ENCODE data around the gene HERPUD1.
"Not testable (repeated sequence)": the region's sequence is repeated elsewhere in the genome, so short reads cannot be mapped to it uniquely, and the experiment has no call there.

The HERPUD1 gene

DNA sequence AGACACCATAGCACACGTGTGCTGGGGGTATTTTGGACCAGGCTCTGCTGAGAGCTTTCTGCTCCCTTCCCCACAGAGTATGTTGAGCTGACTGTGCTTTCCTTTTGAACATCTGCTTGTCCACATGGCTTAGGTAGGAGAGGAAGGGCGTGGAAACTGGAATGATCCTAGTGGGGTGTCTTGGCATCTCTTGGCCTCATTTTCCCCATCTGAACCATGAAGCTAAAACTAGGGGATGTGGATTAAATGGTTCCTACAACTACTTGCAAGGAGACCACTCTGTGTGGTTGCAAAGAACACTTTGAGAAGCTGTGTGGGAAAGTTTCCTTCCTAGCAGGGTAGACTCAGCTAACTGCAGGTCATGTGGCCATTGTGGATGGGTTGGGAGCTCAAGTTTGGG lies 50.8 kb downstream of the HERPUD1 start:
- DNase-seq (ENCODE audit: low read depth): no peak

DNA sequence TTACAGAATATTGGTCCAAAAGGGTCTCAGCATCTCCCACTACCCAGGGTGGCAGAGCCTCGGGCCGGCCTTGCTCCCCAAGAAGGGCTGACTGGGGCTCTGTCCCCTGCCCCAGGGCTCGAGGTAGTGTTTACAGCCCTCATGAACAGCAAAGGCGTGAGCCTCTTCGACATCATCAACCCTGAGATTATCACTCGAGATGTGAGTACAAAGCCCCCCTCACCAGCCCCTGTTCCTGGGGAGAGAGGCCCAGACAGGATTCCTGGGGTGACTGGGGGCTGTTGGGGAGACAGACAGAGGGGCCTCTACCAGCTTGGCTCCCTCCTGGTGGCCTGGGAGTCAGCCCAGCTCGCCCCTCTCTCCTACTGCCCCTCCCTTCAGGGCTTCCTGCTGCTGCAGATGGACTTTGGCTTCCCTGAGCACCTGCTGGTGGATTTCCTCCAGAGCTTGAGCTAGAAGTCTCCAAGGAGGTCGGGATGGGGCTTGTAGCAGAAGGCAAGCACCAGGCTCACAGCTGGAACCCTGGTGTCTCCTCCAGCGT lies 51.3 kb downstream of the HERPUD1 start:
- no peak for DNase-seq (ENCODE audit: low read depth)

DNA sequence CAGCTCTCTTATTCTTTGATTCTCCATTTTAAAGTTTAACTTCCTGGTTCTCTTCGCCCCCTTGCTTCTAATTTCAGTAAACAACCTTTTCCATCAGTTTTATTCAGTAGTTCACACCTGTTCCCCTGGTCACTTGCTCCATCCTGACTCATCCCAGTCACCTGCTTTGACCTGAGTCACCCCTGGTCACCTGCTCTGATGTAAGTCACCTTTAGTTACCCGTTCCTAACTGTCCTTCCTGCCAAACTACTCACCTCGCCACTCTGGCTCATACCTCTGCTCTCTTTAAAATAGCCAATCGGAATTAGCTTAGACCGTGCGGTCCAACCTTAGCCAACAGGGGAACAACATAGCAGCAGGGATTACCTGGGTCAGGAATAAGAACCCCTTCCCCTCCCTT lies 52.7 kb downstream of the HERPUD1 start:
- no peak for DNase-seq (ENCODE audit: low read depth)

DNA sequence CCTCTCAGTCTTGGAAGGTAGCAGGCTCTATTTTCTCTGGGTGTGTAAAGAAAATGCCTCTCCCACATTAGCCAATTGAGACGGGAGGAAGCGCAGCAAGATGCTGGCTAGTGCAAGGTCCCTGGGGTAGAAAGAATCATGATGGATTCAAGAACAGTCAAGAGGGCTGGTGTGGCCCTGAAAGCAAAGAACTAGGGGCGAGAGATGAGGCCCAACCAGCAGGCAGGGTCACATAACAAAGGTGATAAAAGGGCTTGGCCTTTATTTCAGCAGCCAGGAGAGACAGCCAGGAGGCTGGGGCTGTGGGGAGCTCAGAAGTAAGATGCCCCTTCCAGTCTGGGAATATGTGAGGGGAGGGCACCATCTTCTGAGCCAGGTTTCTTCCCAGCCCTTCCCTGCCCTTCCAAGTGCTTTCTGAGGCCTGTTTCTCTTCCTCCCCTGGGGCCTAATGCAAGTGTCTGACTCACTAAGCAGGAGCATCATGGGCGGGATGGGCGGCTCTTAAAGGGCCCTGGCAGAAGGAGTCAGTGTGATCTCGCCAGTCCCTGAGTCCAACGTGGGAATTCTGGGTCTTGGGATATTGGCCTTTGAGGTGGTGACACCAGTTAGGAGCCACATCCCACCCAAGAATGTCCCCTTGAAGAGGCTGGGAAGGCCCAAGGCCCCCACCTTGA lies 53.5 kb downstream of the HERPUD1 start:
- no peak for DNase-seq (ENCODE audit: low read depth)

DNA sequence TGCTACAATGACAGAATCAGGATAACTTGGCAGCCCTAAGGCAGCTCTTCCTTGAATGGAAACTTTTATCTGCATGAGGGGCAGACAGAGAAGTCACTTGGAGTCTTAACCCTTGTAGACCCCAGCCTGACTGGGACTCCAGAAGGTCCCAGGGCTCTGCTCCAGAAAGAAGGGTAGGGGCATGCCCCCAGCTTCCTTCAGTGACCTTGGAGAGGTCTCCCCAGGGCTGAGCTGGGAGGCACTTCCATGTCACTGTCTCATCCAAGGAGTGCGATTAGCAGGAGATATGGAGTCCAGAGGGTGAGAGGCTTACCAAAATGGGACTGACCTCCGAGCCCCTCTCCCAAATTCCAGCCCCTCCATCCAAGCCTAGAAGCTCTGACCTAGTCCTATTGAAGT lies 54.0 kb downstream of the HERPUD1 start:
- no peak for DNase-seq (ENCODE audit: low read depth)

DNA sequence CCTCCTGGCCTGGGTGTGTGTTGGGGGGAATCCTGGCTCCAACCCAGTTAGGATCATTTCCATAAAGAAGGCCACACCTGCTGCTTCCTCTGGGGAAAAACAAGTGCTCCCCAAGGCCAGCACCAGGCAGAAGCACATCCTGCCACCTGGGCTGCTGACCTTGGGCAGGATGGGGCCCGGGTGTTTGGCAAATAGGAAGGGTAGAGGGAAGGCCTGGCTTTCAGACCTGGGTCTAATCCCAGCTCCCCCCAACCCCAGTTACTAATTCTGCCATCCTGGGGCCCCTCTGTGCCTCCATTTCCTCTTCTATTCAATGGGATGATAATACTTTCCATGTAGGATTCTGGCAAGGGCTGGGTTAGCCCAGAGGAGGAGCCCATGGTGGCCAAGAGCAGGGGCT lies 54.4 kb downstream of the HERPUD1 start:
- DNase-seq (ENCODE audit: low read depth): no peak

DNA sequence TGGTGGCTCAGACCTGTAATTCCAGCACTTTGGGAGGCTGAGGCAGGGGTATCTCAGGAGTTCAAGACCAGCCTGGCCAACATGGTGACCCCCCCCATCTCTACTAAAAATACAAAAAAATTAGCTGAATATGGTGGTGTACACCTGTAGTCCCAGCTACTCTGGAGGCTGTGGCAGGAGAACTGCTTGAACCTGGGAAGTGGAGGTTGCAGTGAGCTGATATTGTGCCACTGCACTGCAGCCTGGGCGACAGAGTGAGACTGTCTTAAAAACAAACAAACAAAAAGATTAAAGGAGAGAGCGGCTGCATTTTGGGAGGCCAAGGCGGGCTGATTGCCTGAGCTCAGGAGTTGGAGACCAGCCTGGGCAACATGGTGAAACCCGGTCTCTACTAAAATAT lies 55.0 kb downstream of the HERPUD1 start:
- not testable (repeated sequence) for DNase-seq (ENCODE audit: low read depth)

DNA sequence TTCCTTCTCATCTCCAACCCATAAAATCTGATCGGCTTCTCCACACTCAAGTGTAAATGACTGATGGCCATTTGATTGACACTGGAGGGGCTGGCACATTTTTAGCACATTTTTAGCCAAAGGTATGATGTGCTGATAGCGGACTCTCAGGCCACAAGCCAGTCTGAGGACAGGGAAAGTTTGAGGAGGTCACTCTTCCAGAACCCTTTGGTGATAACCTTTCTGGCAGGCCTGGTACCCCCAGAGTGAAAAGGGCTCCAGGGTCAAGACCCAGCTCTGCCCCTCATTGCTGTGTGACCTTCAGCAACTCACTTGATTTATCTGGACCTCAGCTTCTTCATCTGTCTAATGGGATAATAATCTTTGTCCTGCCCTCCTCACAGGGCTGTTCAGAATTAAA lies 55.8 kb downstream of the HERPUD1 start:
- DNase-seq (ENCODE audit: low read depth): no peak

DNA sequence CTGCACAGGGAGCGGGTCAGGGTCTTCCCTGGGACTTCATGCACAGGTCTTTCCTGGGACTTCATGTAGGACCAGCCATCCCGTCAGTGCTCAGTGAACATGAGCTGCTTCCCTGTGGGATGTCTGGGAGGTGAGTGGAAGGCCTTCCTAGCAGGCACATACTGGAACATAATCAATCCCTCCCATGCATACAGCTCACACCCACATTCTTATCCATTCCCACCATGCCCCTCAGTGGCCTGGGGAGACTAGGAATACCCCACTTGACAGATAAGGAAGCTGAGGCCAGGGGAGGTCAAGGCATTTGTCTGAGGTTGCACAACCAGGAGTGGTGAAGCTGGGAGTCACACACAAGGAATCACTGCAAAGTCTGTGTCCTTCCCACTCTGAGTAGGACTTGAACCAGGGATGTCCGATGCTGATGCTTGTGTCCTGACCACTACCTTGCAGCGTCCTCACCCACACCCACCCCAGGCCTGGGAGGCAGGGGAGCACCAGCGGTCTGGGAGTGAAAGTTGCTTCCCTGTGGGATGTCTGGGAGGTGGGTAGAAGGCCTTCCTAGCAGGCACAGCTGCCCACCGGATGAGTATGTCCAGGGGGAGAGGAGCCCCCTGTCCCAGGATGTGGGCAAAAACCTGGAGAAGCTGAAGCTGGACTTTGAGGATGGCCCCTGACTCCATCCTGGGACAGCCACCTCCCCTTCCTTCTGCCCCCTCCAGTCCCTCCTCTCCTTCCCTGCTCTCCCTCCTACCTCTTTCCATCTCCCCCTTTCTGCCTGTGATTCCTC lies 56.4 kb downstream of the HERPUD1 start:
- no peak for DNase-seq (ENCODE audit: low read depth)

DNA sequence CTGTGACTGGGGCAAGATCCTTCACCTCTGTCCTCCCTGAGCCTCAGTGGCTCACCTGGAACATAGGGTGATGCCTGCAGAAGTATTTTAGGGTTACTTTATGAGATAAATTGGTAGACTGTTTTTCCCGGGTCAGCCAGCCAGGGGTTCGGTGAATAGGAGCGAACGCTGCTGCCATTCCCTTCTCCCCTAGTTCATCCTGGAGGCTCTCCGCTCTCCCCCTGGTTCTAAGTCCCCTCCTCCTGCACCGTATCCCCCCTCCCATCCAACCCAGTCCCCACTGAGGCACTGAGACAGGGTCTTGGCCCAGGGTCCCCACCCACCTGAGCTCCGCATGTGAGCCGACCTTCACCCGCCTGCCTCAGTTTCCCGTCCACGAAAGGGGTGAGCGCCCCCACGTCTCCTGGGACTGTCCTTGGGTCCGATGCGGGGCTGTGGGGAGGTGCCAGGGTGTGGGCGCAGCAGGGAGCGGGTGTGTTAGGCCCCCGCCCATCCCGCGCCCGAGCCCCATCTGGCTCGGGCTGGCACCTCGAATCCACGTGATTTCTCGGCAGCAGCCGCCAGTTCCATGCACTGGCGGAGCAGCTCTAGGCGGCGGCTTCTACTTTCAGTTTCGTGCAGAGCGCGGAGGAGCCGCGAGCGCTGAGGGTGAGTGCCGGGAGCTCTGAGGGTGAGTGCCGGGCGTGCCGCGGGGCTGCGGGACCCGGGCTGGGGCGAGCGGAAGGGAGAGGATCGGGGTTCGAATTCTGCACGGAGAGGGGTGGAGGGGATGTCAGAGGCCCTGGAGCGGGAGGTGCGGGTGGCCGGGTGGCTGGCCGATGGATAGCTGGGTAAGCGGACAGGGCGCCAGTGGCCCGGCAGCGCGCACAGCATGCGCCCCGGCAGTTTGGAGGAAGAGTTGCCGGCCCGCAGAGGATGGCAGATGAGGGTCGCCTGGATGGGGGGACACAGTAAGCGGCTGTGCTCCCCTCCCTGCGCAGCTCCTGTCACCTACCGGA lies 57.3 kb downstream of the HERPUD1 start, which contains the start of gene NLRC5:
NLRC5 (plus strand) TSS at position 610 of the 998 bp plus-strand sequence. CDS start 31,156 bp downstream, outside the sequence.
- DNase-seq (ENCODE audit: low read depth): peak; percentile 94

DNA sequence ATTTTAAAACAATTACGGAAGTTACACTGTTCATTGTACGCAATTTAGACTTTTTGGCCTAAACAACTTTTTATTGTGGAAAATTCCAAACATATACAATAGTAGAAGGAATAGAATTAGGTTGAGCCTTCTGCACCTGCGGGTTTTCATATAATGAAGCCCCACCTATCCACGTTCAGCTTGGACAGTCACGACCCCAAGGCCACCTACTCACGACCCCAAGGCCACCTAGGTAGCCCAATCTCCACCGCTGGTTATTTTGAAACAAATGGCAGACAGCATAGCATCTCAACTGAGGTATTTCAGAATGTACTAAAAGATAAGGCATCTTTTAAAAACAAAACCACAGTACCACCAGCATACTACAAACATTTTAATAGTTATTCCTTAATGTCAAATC lies 58.0 kb downstream of the HERPUD1 start:
- no peak for DNase-seq (ENCODE audit: low read depth)

DNA sequence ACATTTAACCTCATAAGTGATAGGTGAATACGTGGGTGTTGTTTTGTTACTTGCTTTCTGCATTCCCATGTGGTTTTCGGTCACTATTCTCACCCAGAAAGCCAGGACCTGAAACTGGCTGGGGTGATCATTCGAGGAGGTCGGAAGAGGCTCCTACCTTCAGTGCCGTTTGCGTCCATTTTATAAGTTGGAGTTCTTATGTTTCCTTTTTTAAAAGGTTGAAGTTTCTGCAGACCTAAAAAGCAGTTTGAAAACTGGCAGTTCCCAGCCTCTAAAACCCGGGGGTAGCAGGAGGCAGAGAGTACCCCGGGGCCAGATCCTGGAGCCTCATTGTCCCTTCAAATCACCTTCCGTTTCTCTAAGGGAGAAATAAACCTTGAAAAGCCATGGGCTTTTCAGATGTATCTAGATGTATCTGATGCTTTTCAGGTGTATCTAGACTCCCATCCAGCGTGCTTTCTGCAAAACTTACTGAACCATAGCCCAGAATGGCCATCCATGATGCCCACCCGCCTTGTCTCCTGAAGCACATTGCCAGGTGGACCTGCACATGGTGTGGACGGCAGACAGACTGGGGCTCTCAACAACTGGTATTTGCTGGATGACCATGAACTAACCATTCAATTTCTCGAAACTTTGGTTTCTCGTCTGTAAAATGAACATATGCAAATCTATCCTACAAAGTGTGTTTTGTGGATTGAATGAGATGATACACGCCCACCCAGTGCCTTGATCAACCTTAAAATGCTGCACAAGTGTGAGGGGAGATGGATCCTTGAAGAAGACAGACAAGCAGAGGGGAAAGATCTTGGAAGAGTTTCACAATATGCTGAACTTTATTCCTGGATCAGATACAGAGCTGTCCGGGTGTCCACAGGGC lies 58.7 kb downstream of the HERPUD1 start:
- no peak for DNase-seq (ENCODE audit: low read depth)

DNA sequence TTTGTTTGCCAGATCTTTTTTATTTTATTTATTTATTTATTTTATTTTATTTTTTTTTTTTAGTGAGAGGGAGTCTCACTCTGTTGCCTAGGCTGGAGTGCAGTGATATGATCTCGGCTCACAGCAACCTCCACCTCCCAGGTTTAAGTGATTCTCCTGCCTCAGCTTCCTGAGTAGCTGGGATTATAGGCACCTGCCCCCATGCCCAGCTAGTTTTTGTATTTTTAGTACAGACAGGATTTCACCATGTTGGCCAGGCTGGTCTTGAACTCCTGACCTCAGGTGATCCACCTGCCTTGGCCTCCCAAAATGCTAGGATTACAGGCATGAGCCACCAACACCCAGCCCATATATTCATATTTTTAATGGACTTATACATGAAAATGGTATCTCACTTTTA lies 60.5 kb downstream of the HERPUD1 start:
- not testable (repeated sequence) for DNase-seq (ENCODE audit: low read depth)

DNA sequence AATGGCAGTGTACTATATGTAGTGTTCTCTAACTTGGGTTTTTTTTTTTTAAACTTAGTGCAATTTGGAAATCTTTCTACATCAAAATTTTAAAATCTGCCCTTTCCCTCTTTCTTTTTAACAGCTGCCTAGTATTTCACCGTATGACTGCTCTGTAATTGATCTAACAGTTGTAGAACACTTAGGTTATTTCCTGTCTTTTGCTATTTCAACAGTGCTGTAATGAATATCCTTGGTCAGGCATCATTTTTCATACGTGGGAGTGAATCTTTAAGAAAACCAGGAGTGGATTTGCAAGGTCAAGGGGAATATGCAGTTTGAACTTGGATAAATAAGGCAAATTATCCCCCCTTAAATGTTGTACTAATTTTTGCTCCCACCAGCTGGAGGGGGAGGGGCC lies 61.3 kb downstream of the HERPUD1 start:
- DNase-seq (ENCODE audit: low read depth): no peak

DNA sequence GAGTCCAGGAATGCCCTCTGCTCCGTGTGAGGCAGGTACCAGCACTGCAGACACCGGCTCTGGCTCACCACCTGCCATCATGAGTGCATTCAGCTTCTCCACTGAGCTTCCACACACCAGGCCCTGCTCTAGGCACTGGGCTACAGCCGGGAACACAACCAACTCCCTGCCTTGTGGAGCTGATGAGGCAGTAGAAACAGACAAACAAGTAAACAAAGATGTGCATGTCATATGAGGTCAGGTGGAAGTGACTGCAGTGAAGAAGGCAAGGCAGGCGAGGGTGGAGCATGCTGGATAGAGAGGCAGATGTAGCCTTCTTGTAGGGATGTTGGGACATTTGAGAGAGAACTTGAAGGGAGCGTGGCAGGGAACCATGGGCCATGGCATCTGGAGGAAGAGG lies 62.4 kb downstream of the HERPUD1 start:
- DNase-seq (ENCODE audit: low read depth): no peak

Measured in stimulated activated CD8-positive, alpha-beta memory T cell treated with anti-CD3 and anti-CD28 coated beads, Interleukin-12 subunit alpha, Interleukin-12 subunit beta, amount 100 ng/mL, for 4 hours (primary cell).